ENCODE measurements around the gene S1PR3. TPM values are rescaled to one million over a fixed set of nuclear protein-coding genes. Genes with fewer than 3 reads are reported as not detected.

Gene S1PR3
- total RNA-seq, 5 donors from 2014 or later (not counting 1 experiment from before 2014, with no cell fraction given) = 0.07 to 0.23 (median 0.12) TPM

GRCh38 chr9:89036383-89036782 lies 45.1 kb downstream of the S1PR3 start:
- peaks cover 4 to 12% of the 10 kb centered on the region in 2 experiments for H3K27me3 ChIP-seq (replicated peaks in 1 of 2; ENCODE audit: control insufficient read depth in 2 of 2, extremely low read depth in 1 of 2, insufficient read depth in 2 of 2, low read length in 1 of 2)

DNA sequence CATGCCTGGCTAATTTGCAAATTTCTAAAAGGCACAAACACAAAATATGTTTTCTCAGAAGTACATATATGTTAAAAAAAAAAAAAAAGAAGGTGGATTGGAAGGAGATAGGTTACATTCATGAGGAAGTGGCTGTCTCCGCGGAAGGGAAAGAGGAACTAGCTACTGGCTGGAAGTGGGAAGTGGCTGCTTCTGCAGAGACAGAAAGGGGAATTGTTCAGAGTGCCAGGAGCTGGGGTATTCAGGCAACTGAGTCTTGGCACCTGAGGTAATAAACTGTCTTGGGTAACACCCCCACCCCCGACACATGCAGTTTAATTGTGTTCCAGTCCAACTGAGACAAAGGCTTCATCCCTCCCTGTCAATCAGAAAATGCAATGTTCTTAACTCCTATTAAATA lies 45.6 kb downstream of the S1PR3 start:
- Histone ChIP-seq H3K27ac (ENCODE audit: low read length) (no peak overlapping the region), H3K27me3 (replicated peaks in 1 of 2; ENCODE audit: control insufficient read depth in 2 of 2, extremely low read depth in 1 of 2, insufficient read depth in 2 of 2, low read length in 1 of 2) (peaks cover 4 to 10% of the 10 kb centered on the region in 2 experiments), H3K9me3 (no peaks in the 10 kb centered on the region), H3K36me3 (ENCODE audit: control insufficient read depth in 2 of 2, extremely low read depth in 1 of 2, insufficient read depth in 1 of 2, low read length in 1 of 2) (no peaks in the 10 kb centered on the region), H3K4me1 (ENCODE audit: control insufficient read depth in 1 of 2, extremely low read depth in 1 of 2, insufficient read depth in 2 of 2, low read length in 2 of 2) (no peaks in the 10 kb centered on the region), H3K4me3 (ENCODE audit: control insufficient read depth in 1 of 2, extremely low read depth in 1 of 2, low read length in 1 of 2) (no peak overlapping the region)
- ATAC-seq (replicated peaks in 1 of 4) (no peak), DNase-seq (peak in 2 of 35 experiments; percentile 2 to 17)
- Mint-ChIP-seq H3K9me3 (no peaks in the 10 kb centered on the region), H3K27ac (no peak overlapping the region), H3K4me1 (no peaks in the 10 kb centered on the region), H3K4me3 (no peak overlapping the region), H3K36me3 (no peaks in the 10 kb centered on the region), H3K27me3 (peaks cover 31% of the 10 kb centered on the region in 2 donors)
- ChIA-PET POLR2A (no interaction called here), CTCF (no interaction called here)
- WGBS (ENCODE audit: insufficient coverage) = 4% methylated on average over 2 of the region's 3 CpGs

More at GRCh38 chr9:89036383-89036782, 45.1 kb downstream of the S1PR3 start:
- Mint-ChIP-seq H3K4me1 (no peaks in the 10 kb centered on the region), H3K9me3 (no peaks in the 10 kb centered on the region), H3K27ac (no peak overlapping the region), H3K27me3 (peaks cover 33 to 36% of the 10 kb centered on the region in 2 donors), H3K4me3 (no peak overlapping the region), H3K36me3 (no peaks in the 10 kb centered on the region)
- Histone ChIP-seq H3K9me3 (no peaks in the 10 kb centered on the region), H3K4me3 (ENCODE audit: control insufficient read depth in 1 of 2, extremely low read depth in 1 of 2, low read length in 1 of 2) (no peak overlapping the region), H3K36me3 (ENCODE audit: control insufficient read depth in 2 of 2, extremely low read depth in 1 of 2, insufficient read depth in 1 of 2, low read length in 1 of 2) (no peaks in the 10 kb centered on the region), H3K4me1 (ENCODE audit: control insufficient read depth in 1 of 2, extremely low read depth in 1 of 2, insufficient read depth in 2 of 2, low read length in 2 of 2) (no peaks in the 10 kb centered on the region), H3K27ac (ENCODE audit: low read length) (no peak overlapping the region)
- ATAC-seq (replicated peaks in 1 of 4) (no peak), DNase-seq (peak in 1 of 35 experiments; percentile 7)
- POLR2A ChIA-PET = interaction anchor here in 1 of 2 donors (0.6 kb wide), 1 partner anchor 689 kb away, joined by 7 read pairs; no protein-coding TSS in a partner anchor
- CTCF ChIA-PET = no interaction called here
- WGBS (ENCODE audit: insufficient coverage) = 72% methylated on average over 5 of the region's 8 CpGs

DNA sequence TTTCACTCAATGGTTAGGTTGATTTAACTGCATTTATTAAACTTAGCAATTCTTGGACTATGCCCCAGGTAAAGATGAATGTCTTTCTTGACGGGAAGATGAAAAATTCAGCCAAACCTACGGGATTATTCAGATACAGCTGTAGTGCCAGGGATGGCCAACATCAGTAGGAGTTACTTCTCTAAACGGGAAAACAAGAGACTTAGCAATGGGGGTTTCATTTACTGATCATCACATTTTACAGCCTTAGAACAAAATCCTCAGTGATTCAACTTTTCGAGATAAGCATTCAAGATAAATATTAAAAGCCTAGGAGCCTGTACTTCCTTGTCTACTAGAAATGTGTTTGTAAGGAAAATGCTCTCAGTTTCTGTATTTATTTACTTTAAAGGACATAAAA lies 46.1 kb downstream of the S1PR3 start:
- DNase-seq = no peak
- peaks cover 28 to 29% of the 10 kb centered on the region in 2 donors for H3K27me3 Mint-ChIP-seq
- Histone ChIP-seq H3K4me1 (ENCODE audit: control insufficient read depth in 1 of 2, extremely low read depth in 1 of 2, insufficient read depth in 2 of 2, low read length in 2 of 2) (no peaks in the 10 kb centered on the region), H3K4me3 (ENCODE audit: control insufficient read depth in 1 of 2, extremely low read depth in 1 of 2, low read length in 1 of 2) (no peak overlapping the region), H3K36me3 (ENCODE audit: control insufficient read depth in 2 of 2, extremely low read depth in 1 of 2, insufficient read depth in 1 of 2, low read length in 1 of 2) (no peaks in the 10 kb centered on the region), H3K9me3 (no peaks in the 10 kb centered on the region), H3K27me3 (replicated peaks in 1 of 2; ENCODE audit: control insufficient read depth in 2 of 2, extremely low read depth in 1 of 2, insufficient read depth in 2 of 2, low read length in 1 of 2) (peaks cover 4 to 9% of the 10 kb centered on the region in 2 experiments), H3K27ac (ENCODE audit: low read length) (no peak overlapping the region)
- ChIA-PET CTCF (no interaction called here), POLR2A (no interaction called here)
- H3K27ac Mint-ChIP-seq = no peak overlapping the region
- no peak overlapping the region for H3K4me3 Mint-ChIP-seq
- no peaks in the 10 kb centered on the region for H3K9me3 Mint-ChIP-seq
- no peaks in the 10 kb centered on the region for H3K4me1 Mint-ChIP-seq
- no peaks in the 10 kb centered on the region for H3K36me3 Mint-ChIP-seq
- no peak for ATAC-seq (replicated peaks in 1 of 4)
- 83% methylated on average over 1 of the region's 4 CpGs for WGBS (ENCODE audit: insufficient coverage)

- ATAC-seq (replicated peaks in 1 of 4) (no peak), DNase-seq (no peak)
- no peaks in the 10 kb centered on the region for H3K36me3 Mint-ChIP-seq
- Histone ChIP-seq H3K27ac (ENCODE audit: low read length) (no peak overlapping the region), H3K9me3 (no peaks in the 10 kb centered on the region), H3K4me3 (ENCODE audit: control insufficient read depth in 1 of 2, extremely low read depth in 1 of 2, low read length in 1 of 2) (no peak overlapping the region), H3K36me3 (ENCODE audit: control insufficient read depth in 2 of 2, extremely low read depth in 1 of 2, insufficient read depth in 1 of 2, low read length in 1 of 2) (no peaks in the 10 kb centered on the region), H3K27me3 (replicated peaks in 1 of 2; ENCODE audit: control insufficient read depth in 2 of 2, extremely low read depth in 1 of 2, insufficient read depth in 2 of 2, low read length in 1 of 2) (peaks cover 4 to 9% of the 10 kb centered on the region in 2 experiments), H3K4me1 (ENCODE audit: control insufficient read depth in 1 of 2, extremely low read depth in 1 of 2, insufficient read depth in 2 of 2, low read length in 2 of 2) (no peaks in the 10 kb centered on the region)
- no peak overlapping the region for H3K27ac Mint-ChIP-seq
- 75% methylated on average over 9 of the region's 9 CpGs for WGBS (ENCODE audit: insufficient coverage)
- POLR2A ChIA-PET = no interaction called here
- H3K9me3 Mint-ChIP-seq = no peaks in the 10 kb centered on the region
- CTCF ChIA-PET = no interaction called here
- H3K4me3 Mint-ChIP-seq = no peak overlapping the region
- no peaks in the 10 kb centered on the region for H3K4me1 Mint-ChIP-seq
- peaks cover 25 to 29% of the 10 kb centered on the region in 2 donors for H3K27me3 Mint-ChIP-seq
These were observed 46.6 kb downstream of the S1PR3 start for GRCh38 chr9:89037891-89038290.

DNA sequence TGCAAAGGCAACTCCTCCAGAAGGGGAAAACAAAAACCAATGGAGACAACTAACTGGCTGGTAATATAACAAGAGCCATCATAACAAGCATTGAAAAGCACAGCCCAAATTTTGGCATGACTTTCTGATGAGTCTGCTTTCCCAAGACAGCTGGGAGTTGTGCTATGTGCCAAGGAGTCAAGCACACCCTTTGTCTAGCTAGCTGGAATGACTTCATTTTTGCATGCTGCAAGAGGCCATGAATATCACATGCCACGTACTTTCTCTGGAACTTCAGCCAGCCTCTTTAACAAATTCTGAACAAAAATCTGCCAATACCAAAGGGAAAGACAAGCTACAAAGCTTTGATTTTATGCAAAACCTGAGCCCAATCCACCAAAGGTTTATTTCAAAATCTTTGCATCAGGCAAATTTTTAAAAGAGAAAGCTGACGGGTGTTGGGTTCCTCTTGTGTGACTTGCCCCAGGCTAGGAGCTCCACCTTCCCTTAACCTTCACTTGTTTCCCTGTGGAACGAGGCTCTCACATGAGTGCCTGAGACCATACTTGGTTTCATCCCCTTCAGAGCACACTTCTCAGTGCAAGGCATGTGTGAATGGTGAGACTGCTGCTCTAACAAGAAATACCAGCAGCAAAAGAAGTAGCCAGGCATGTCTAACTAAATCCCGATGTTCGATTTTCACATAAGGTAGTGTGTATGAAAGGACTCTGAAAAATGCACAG lies 47.3 kb downstream of the S1PR3 start:
- POLR2A ChIA-PET = interaction anchor here in 1 of 2 donors (0.7 kb wide), 1 partner anchor 27 kb away, joined by 5 read pairs; no protein-coding TSS in a partner anchor
- H3K36me3 Mint-ChIP-seq = no peaks in the 10 kb centered on the region
- WGBS (ENCODE audit: insufficient coverage) = no CpG with 5 or more reads among the region's 5 CpGs

GRCh38 chr9:89039104-89039465 lies 47.8 kb downstream of the S1PR3 start:
- POLR2A ChIA-PET = no interaction called here

More for the DNA sequence above, 47.3 kb downstream of the S1PR3 start:
- ATAC-seq (replicated peaks in 1 of 4) (no peak), DNase-seq (no peak)
- Mint-ChIP-seq H3K27me3 (peaks cover 22 to 26% of the 10 kb centered on the region in 2 donors), H3K4me3 (no peak overlapping the region), H3K9me3 (no peaks in the 10 kb centered on the region), H3K27ac (no peak overlapping the region), H3K4me1 (no peaks in the 10 kb centered on the region)
- H3K27me3 ChIP-seq (replicated peaks in 1 of 2; ENCODE audit: control insufficient read depth in 2 of 2, extremely low read depth in 1 of 2, insufficient read depth in 2 of 2, low read length in 1 of 2) = peaks cover 4 to 9% of the 10 kb centered on the region in 2 experiments
- no peak overlapping the region for H3K4me3 ChIP-seq (ENCODE audit: control insufficient read depth in 1 of 2, extremely low read depth in 1 of 2, low read length in 1 of 2)
- CTCF ChIA-PET = no interaction called here
- H3K4me1 ChIP-seq (ENCODE audit: control insufficient read depth in 1 of 2, extremely low read depth in 1 of 2, insufficient read depth in 2 of 2, low read length in 2 of 2) = no peaks in the 10 kb centered on the region
- no peaks in the 10 kb centered on the region for H3K36me3 ChIP-seq (ENCODE audit: control insufficient read depth in 2 of 2, extremely low read depth in 1 of 2, insufficient read depth in 1 of 2, low read length in 1 of 2)
- no peaks in the 10 kb centered on the region for H3K9me3 ChIP-seq
- no peak overlapping the region for H3K27ac ChIP-seq (ENCODE audit: low read length)

More at GRCh38 chr9:89039104-89039465, 47.8 kb downstream of the S1PR3 start:
- no peak overlapping the region for H3K27ac ChIP-seq (ENCODE audit: low read length)
- ATAC-seq (replicated peaks in 1 of 4) (no peak), DNase-seq (no peak)
- H3K4me1 Mint-ChIP-seq = no peaks in the 10 kb centered on the region
- no peaks in the 10 kb centered on the region for H3K36me3 ChIP-seq (ENCODE audit: control insufficient read depth in 2 of 2, extremely low read depth in 1 of 2, insufficient read depth in 1 of 2, low read length in 1 of 2)
- no CpG with 5 or more reads among the region's 4 CpGs for WGBS (ENCODE audit: insufficient coverage)
- no peak overlapping the region for H3K27ac Mint-ChIP-seq
- H3K9me3 ChIP-seq = no peaks in the 10 kb centered on the region
- H3K27me3 Mint-ChIP-seq = peaks cover 19 to 23% of the 10 kb centered on the region in 2 donors
- CTCF ChIA-PET = no interaction called here
- H3K4me3 ChIP-seq (ENCODE audit: control insufficient read depth in 1 of 2, extremely low read depth in 1 of 2, low read length in 1 of 2) = no peak overlapping the region
- H3K27me3 ChIP-seq (replicated peaks in 1 of 2; ENCODE audit: control insufficient read depth in 2 of 2, extremely low read depth in 1 of 2, insufficient read depth in 2 of 2, low read length in 1 of 2) = peaks cover 4 to 9% of the 10 kb centered on the region in 2 experiments
- H3K36me3 Mint-ChIP-seq = no peaks in the 10 kb centered on the region
- no peaks in the 10 kb centered on the region for H3K4me1 ChIP-seq (ENCODE audit: control insufficient read depth in 1 of 2, extremely low read depth in 1 of 2, insufficient read depth in 2 of 2, low read length in 2 of 2)
- no peaks in the 10 kb centered on the region for H3K9me3 Mint-ChIP-seq
- H3K4me3 Mint-ChIP-seq = no peak overlapping the region
